SKM-1 treated with dmso at 0.1 percent for 144 hours (cell line): ENCODE measurements around the gene DOK5.
A peak's percentile ranks its signal among the peaks of the same experiment; 100 is the strongest.

Experiments
- DNase-seq: peaks from one replicate; lab custom pipeline; 2025; ENCODE audit not compliant: unreplicated experiment; lab: John Stamatoyannopoulos, UW

Gene DOK5

GRCh38 chr20:54642864-54643667 lies 167.7 kb downstream of the DOK5 start:
- DNase-seq = no peak

GRCh38 chr20:54643761-54644160 lies 168.4 kb downstream of the DOK5 start:
- no peak for DNase-seq

- DNase-seq = no peak
These were observed 170.2 kb downstream of the DOK5 start for GRCh38 chr20:54645445-54646155.

- no peak for DNase-seq
These were observed 170.7 kb downstream of the DOK5 start for GRCh38 chr20:54646156-54646517.

GRCh38 chr20:54648421-54649142 lies 173.2 kb downstream of the DOK5 start:
- DNase-seq = no peak

- DNase-seq = peak; percentile 66
These were observed 174.1 kb downstream of the DOK5 start for GRCh38 chr20:54649511-54649962.

- no peak for DNase-seq
These were observed 174.8 kb downstream of the DOK5 start for GRCh38 chr20:54650052-54650719.

- no peak for DNase-seq
These were observed 175.9 kb downstream of the DOK5 start for GRCh38 chr20:54651252-54651651.

GRCh38 chr20:54654450-54654849 lies 179.1 kb downstream of the DOK5 start:
- DNase-seq = no peak

- DNase-seq = no peak
These were observed 182.0 kb downstream of the DOK5 start for GRCh38 chr20:54657268-54657826.

- no peak for DNase-seq
These were observed 183.1 kb downstream of the DOK5 start for GRCh38 chr20:54658525-54658924.

GRCh38 chr20:54661265-54661664 lies 185.9 kb downstream of the DOK5 start:
- no peak for DNase-seq

- DNase-seq = no peak
These were observed 186.6 kb downstream of the DOK5 start for GRCh38 chr20:54661880-54662465.

- DNase-seq = no peak
These were observed 190.4 kb downstream of the DOK5 start for GRCh38 chr20:54665812-54666211.

- peak; percentile 4 for DNase-seq
These were observed 193.1 kb downstream of the DOK5 start for GRCh38 chr20:54668271-54669039.

- no peak for DNase-seq
These were observed 193.6 kb downstream of the DOK5 start for GRCh38 chr20:54669040-54669363.

- no peak for DNase-seq
These were observed 202.9 kb downstream of the DOK5 start for GRCh38 chr20:54678253-54678652.

- no peak for DNase-seq
These were observed 205.0 kb downstream of the DOK5 start for GRCh38 chr20:54680439-54680838.

GRCh38 chr20:54680872-54681619 lies 205.7 kb downstream of the DOK5 start:
- DNase-seq = peak; percentile 33
